ENCODE results near the gene LY6G6D.
"Not testable (repeated sequence)": the region's sequence is repeated elsewhere in the genome, so short reads cannot be mapped to it uniquely, and the experiment has no call there.

The LY6G6D gene

GRCh38 chr6:31691564-31692108 lies 23.5 kb upstream of the LY6G6D start:
- DNase-seq (ENCODE audit: low spot score) (no peak), FAIRE-seq (no peak)

- FAIRE-seq (no peak), DNase-seq (ENCODE audit: low spot score) (no peak)
Observed at GRCh38 chr6:31692353-31692752, 22.8 kb upstream of the LY6G6D start.

- FAIRE-seq: no peak
- DNase-seq (ENCODE audit: low spot score): no peak
Observed at GRCh38 chr6:31692886-31693285, 22.3 kb upstream of the LY6G6D start.

GRCh38 chr6:31693535-31693934 lies 21.6 kb upstream of the LY6G6D start:
- DNase-seq (ENCODE audit: low spot score): no peak
- FAIRE-seq: no peak

GRCh38 chr6:31697555-31697954 lies 17.6 kb upstream of the LY6G6D start:
- FAIRE-seq (no peak), DNase-seq (ENCODE audit: low spot score) (no peak)

- FAIRE-seq: no peak
- DNase-seq (ENCODE audit: low spot score): no peak
Observed at GRCh38 chr6:31700740-31701401, 14.3 kb upstream of the LY6G6D start.

GRCh38 chr6:31701666-31702404 lies 13.3 kb upstream of the LY6G6D start:
- DNase-seq (ENCODE audit: low spot score): no peak
- FAIRE-seq: no peak

GRCh38 chr6:31702405-31702818 lies 12.7 kb upstream of the LY6G6D start:
- DNase-seq (ENCODE audit: low spot score) (peak; percentile 26), FAIRE-seq (no peak)

- FAIRE-seq: peak; percentile 69
- peak; percentile 99 for DNase-seq (ENCODE audit: low spot score)
Observed at GRCh38 chr6:31702819-31703716, 12.1 kb upstream of the LY6G6D start, which contains the start of gene ABHD16A. Gene ABHD16A (minus strand): TSS chr6:31703324. CDS start chr6:31703281, 43 bp downstream.

GRCh38 chr6:31705931-31706330 lies 9.2 kb upstream of the LY6G6D start:
- no peak for FAIRE-seq
- DNase-seq (ENCODE audit: low spot score): no peak

- DNase-seq (ENCODE audit: low spot score) (no peak), FAIRE-seq (no peak)
Observed at GRCh38 chr6:31706599-31706998, 8.5 kb upstream of the LY6G6D start, which contains the start of gene LY6G6F. Gene LY6G6F (plus strand): TSS chr6:31706866. CDS start chr6:31706907, 41 bp downstream.

GRCh38 chr6:31707701-31708100 lies 7.4 kb upstream of the LY6G6D start:
- FAIRE-seq (no peak), DNase-seq (ENCODE audit: low spot score) (no peak)

- DNase-seq (ENCODE audit: low spot score): no peak
- FAIRE-seq: no peak
Observed at GRCh38 chr6:31708224-31708623, 6.9 kb upstream of the LY6G6D start.

GRCh38 chr6:31709157-31709556 lies 6.0 kb upstream of the LY6G6D start:
- not testable (repeated sequence) for FAIRE-seq; DNase-seq (ENCODE audit: low spot score)

- FAIRE-seq (no peak), DNase-seq (ENCODE audit: low spot score) (no peak)
Observed at GRCh38 chr6:31710523-31711219, 4.5 kb upstream of the LY6G6D start.

GRCh38 chr6:31711233-31711632 lies 3.9 kb upstream of the LY6G6D start:
- no peak for FAIRE-seq
- DNase-seq (ENCODE audit: low spot score): no peak

- FAIRE-seq (peak; percentile 56), DNase-seq (ENCODE audit: low spot score) (peak; percentile 29)
Observed at GRCh38 chr6:31712296-31712695, 2.9 kb upstream of the LY6G6D start.

- DNase-seq (ENCODE audit: low spot score) (no peak), FAIRE-seq (no peak)
Observed at GRCh38 chr6:31713465-31713864, 1.7 kb upstream of the LY6G6D start.

GRCh38 chr6:31713991-31714684 lies 1.0 kb upstream of the LY6G6D start:
- FAIRE-seq: peak; percentile 17
- DNase-seq (ENCODE audit: low spot score): no peak

All from urothelium cell line (cell line).